ENCODE results near the gene ANKRD26. TPM values are rescaled to one million over a fixed set of nuclear protein-coding genes. Genes with fewer than 3 reads are reported as not detected.
"Not testable (repeated sequence)": the region's sequence is repeated elsewhere in the genome, so short reads cannot be mapped to it uniquely, and the experiment has no call there.

Gene ANKRD26
- polyA plus RNA-seq, 2 of the 4 experiments (the other 2 are of a cell fraction) = 4.0 to 4.1 TPM

GRCh38 chr10:27052656-27053055 lies 47.6 kb downstream of the ANKRD26 start:
- ChIA-PET POLR2A (interaction anchor here (0.6 kb wide), 1 partner anchor 178 kb away, joined by 4 read pairs; no protein-coding TSS in a partner anchor), CTCF (interaction anchor here (1.1 kb wide), 1 partner anchor 164 kb away, joined by 4 read pairs; no protein-coding TSS in a partner anchor)
- no peak overlapping the region for H3K4me3 ChIP-seq
- ATAC-seq = no peak
- DNase-seq (ENCODE audit: low read depth in 1 of 2, low spot score in 1 of 2) = no peak
- no peak overlapping the region for H3K27ac ChIP-seq
- no peaks in the 10 kb centered on the region for H3K9me3 ChIP-seq
- no peak for FAIRE-seq
- H3K4me2 ChIP-seq = no peak overlapping the region
- no peaks in the 10 kb centered on the region for H3K4me1 ChIP-seq
- TF ChIP-seq CHD2 (IDR thresholded peaks at IDR 0.05; ENCODE audit: low read length, partially characterized antibody) (no peak), ZC3H11A (IDR thresholded peaks at IDR 0.05) (no peak), NPAS2 (CRISPR knock-in tag; IDR thresholded peaks at IDR 0.05; ENCODE audit: borderline replicate concordance) (no peak), CBX2 (IDR thresholded peaks at IDR 0.05; ENCODE audit: borderline replicate concordance, low read depth) (no peak), HEYL (CRISPR knock-in tag; IDR thresholded peaks at IDR 0.05) (no peak), ATOH8 (CRISPR knock-in tag; IDR thresholded peaks at IDR 0.05; ENCODE audit: low read depth) (no peak)

GRCh38 chr10:27045247-27045646 lies 55.0 kb downstream of the ANKRD26 start:
- DNase-seq (ENCODE audit: low read depth in 1 of 2, low spot score in 1 of 2); FAIRE-seq; H3K9me3 ChIP-seq; CTCF ChIA-PET; H3K4me1 ChIP-seq; H3K27ac ChIP-seq; H3K4me3 ChIP-seq; ATAC-seq; POLR2A ChIA-PET; H3K4me2 ChIP-seq: not testable (repeated sequence)
- 87% methylated on average over 4 of the region's 4 CpGs for WGBS (ENCODE audit: missing lambda C conversion rate)
- peak; percentile 59 for TF ChIP-seq MAFK (IDR thresholded peaks at IDR 0.05; ENCODE audit: partially characterized antibody)

- Histone ChIP-seq H3K4me3 (no peak overlapping the region), H3K4me1 (no peaks in the 10 kb centered on the region), H3K27ac (no peak overlapping the region), H3K9me3 (no peaks in the 10 kb centered on the region), H3K4me2 (no peak overlapping the region)
- POLR2A ChIA-PET = no interaction called here
- CTCF ChIA-PET = no interaction called here
- FAIRE-seq (no peak), ATAC-seq (no peak), DNase-seq (ENCODE audit: low read depth in 1 of 2, low spot score in 1 of 2) (no peak)
- 96% methylated on average over 2 of the region's 2 CpGs for WGBS (ENCODE audit: missing lambda C conversion rate)
- TF ChIP-seq TP53 (CRISPR knock-in tag; IDR thresholded peaks at IDR 0.05) (no peak), ATOH8 (CRISPR knock-in tag; IDR thresholded peaks at IDR 0.05; ENCODE audit: low read depth) (no peak), MAX (IDR thresholded peaks at IDR 0.05) (no peak), CHD2 (IDR thresholded peaks at IDR 0.05; ENCODE audit: low read length, partially characterized antibody) (no peak), PHF8 (IDR thresholded peaks at IDR 0.05; ENCODE audit: borderline replicate concordance, low read depth) (no peak), RCOR1 (IDR thresholded peaks at IDR 0.05; ENCODE audit: low read depth, low read length) (no peak), GATA3 (IDR thresholded peaks at IDR 0.05; ENCODE audit: borderline replicate concordance) (no peak)
These were observed 59.1 kb downstream of the ANKRD26 start for GRCh38 chr10:27041196-27041595.

GRCh38 chr10:27038168-27038567 lies 62.1 kb downstream of the ANKRD26 start:
- Histone ChIP-seq H3K27ac (no peak overlapping the region), H3K4me1 (no peaks in the 10 kb centered on the region), H3K4me3 (no peak overlapping the region), H3K9me3 (no peaks in the 10 kb centered on the region), H3K4me2 (no peak overlapping the region)
- DNase-seq (ENCODE audit: low read depth in 1 of 2, low spot score in 1 of 2) = no peak
- ATAC-seq = no peak
- POLR2A ChIA-PET = no interaction called here
- no peak for FAIRE-seq
- 92% methylated on average over 5 of the region's 5 CpGs for WGBS (ENCODE audit: missing lambda C conversion rate)
- CTCF ChIA-PET = no interaction called here
- no peak for TF ChIP-seq RAD21 (conservative IDR thresholded peaks at IDR 0.05 in 1 of 2, IDR thresholded peaks at IDR 0.05 in 1 of 2)
- TF ChIP-seq HOXB5 (CRISPR knock-in tag; IDR thresholded peaks at IDR 0.05) = no peak
- no peak for TF ChIP-seq NR3C1 (IDR thresholded peaks at IDR 0.05)
- no peak for TF ChIP-seq POLR2A (IDR thresholded peaks at IDR 0.05; ENCODE audit: low read length)
- no peak for TF ChIP-seq PBX3 (IDR thresholded peaks at IDR 0.05)
